Panc1 (cell line): Measurements from ENCODE around the gene DCAKD. TPM values are rescaled to one million over a fixed set of nuclear protein-coding genes. Genes with fewer than 3 reads are reported as not detected.

Source experiments
- ATAC-seq: fragments of 200-7000 bp; cut with Tn5 transposase; 2 replicates; pipeline ENCODE4 v1.9.1; 2020; ENCODE audit warnings: mild to moderate bottlenecking, moderate library complexity
- BruUV-seq: library from RNA; stranded (reverse); fragments of 400-500 nt; replicated peaks from 2 replicates; lab custom pipeline; 2021; lab: Mats Ljungman, UMichigan
- CTCF ChIA-PET: fragments of 300-600 bp; sonication (Branson Sonifier 250); formaldehyde crosslinking; loops from one replicate; lab custom pipeline; 2022; ENCODE audit warnings: antibody characterized with exemption; lab: Charles Lee
- POLR2A ChIA-PET: fragments of 300-600 bp; sonication (Branson Sonifier 250); formaldehyde crosslinking; loops from one replicate; lab custom pipeline; 2022; ENCODE audit warnings: antibody characterized with exemption; lab: Charles Lee
- DNase-seq: peaks from one replicate; pipeline ENCODE4 v3.0.0-alpha.2; 2010; ENCODE audit warnings: low read depth, low spot score
- H3K27ac ChIP-seq: 2 replicates; pipeline ENCODE4 v1.5.1; 2011; ENCODE audit warnings: mild to moderate bottlenecking, low read length, inconsistent platforms
- H3K27me3 ChIP-seq: fragments of 200-500 bp; sonication (Bioruptor generic); 2 replicates; pipeline ENCODE4 v1.6.0; 2014; ENCODE audit warnings: low read length, inconsistent platforms; ENCODE audit not compliant: control insufficient read depth, insufficient read depth
- H3K36me3 ChIP-seq: fragments of 200-500 bp; sonication (Bioruptor generic); 2 replicates; pipeline ENCODE4 v1.5.1; 2014; ENCODE audit warnings: inconsistent platforms, mild to moderate bottlenecking, low read length, moderate library complexity; ENCODE audit not compliant: control insufficient read depth, insufficient read depth
- H3K4me1 ChIP-seq: 2 replicates; pipeline ENCODE4 v1.5.1; 2011; ENCODE audit warnings: inconsistent platforms, mild to moderate bottlenecking, low read length, moderate library complexity; ENCODE audit not compliant: control insufficient read depth, insufficient read depth
- H3K4me3 ChIP-seq, 2 experiments: 2 replicates each; pipeline ENCODE4 v1.5.1; 2011 to 2012; ENCODE audit warnings: low read depth in 2 of 2, low read length in 2 of 2, mild to moderate bottlenecking in 2 of 2, inconsistent platforms in 1 of 2, moderate library complexity in 1 of 2
- H3K9me3 ChIP-seq: fragments of 200-500 bp; sonication (Bioruptor generic); 2 replicates; pipeline ENCODE4 v1.5.1; 2014; ENCODE audit warnings: low read depth, mild to moderate bottlenecking, inconsistent platforms, low read length, moderate library complexity; ENCODE audit not compliant: control insufficient read depth, insufficient read depth
- POLR2AphosphoS5 ChIP-seq: IDR thresholded peaks from 2 replicates; pipeline ENCODE4 v1.6.1; 2012; ENCODE audit warnings: mild to moderate bottlenecking, low read depth, low read length, moderate library complexity
- SIN3A ChIP-seq: IDR thresholded peaks from 2 replicates; pipeline ENCODE4 v1.6.1; 2012; ENCODE audit warnings: low read depth, mild to moderate bottlenecking, low read length, moderate library complexity, borderline replicate concordance; ENCODE audit not compliant: insufficient read depth
- TCF7L2 ChIP-seq: IDR thresholded peaks from 2 replicates; pipeline ENCODE4 v1.6.1; 2011; ENCODE audit warnings: mild to moderate bottlenecking, low read depth, low read length, inconsistent platforms
- in situ Hi-C: cut with HindIII; loops from 2 replicates; pipeline ENCODE4 v1.10.0; 2016; ENCODE audit warnings: low sequenced_read_pairs, low pct_unique_long_range_greater_than_20kb
- intact Hi-C: fragments of 100-400 bp; cut with micrococcal nuclease; formaldehyde crosslinking; loops from one replicate; pipeline ENCODE4 v1.10.0; 2022; ENCODE audit not compliant: unreplicated experiment
- total RNA-seq: library from RNA; stranded (reverse); gene quantifications from one replicate; pipeline ENCODE4 v1.2.1, GENCODE V29; 2021; ENCODE audit not compliant: unreplicated experiment
- TF ChIP-seq, protein P1 (sequence below): fragments of 450-650 bp; IDR thresholded peaks from 2 replicates; pipeline ENCODE4 v1.5.1; 2017; ENCODE audit warnings: mild to moderate bottlenecking
- TF ChIP-seq, protein P2 (sequence below), 2 experiments: IDR thresholded peaks; 2 replicates each; pipeline ENCODE4 v1.6.1; 2011 to 2012; ENCODE audit warnings: low read depth in 2 of 2, control low read depth in 1 of 2, low read length in 1 of 2, mild to moderate bottlenecking in 1 of 2, moderate library complexity in 1 of 2; ENCODE audit not compliant: insufficient read depth in 1 of 2

The DCAKD gene
- total RNA-seq, 1 experiment from 2014 or later, result 24.3 TPM

DNA sequence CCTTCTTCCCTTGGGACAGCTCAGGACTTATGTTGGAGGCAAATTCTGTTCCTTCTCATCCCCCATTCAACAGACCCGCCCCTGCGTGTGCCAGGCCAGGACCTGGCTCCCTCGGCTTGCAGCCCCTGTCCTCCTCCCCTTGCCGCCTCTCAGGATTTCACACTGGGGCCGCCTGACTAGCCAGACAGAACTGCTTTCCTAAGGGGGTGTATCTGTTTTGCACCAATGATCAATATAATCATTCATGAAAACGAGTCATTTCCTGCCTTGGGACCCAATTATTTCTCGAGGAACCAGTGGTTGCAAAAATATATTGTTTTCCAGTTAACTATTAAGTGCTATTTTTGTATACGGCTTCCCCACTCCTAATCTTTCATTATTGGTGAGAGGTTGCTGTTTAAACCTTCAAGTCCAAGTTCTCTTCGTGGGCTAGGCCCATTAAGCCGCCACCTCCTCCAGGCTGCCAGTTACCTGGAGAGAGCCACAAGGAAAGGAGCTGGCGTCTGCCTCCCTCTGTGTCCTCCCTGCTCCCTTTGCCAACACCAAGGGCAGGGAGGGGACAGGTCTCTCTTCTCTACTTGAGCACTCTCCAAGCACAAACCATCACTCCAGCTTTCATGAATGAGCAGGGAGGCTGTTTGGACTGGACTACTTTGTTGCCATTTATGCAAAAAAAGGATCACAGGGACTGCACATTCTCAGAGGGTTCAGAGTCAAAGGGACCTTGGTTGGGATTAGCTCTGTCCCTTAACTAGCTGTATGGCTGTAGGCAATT, 8.9 kb downstream of the DCAKD start:
- peaks cover 6% of the 10 kb centered on the region; the same call in 1 of the 2 replicates for H3K4me1 ChIP-seq
- in situ Hi-C loops (no loop called here), intact Hi-C loops (no loop called here)
- H3K36me3 ChIP-seq, result no peaks in the 10 kb centered on the region
- CTCF ChIA-PET, result interaction anchor here (0.7 kb wide), 2 partner anchors 130 to 1229 kb away, joined by 3 to 5 read pairs; no protein-coding TSS in a partner anchor
- no peak for ATAC-seq
- no peak for DNase-seq
- no peak overlapping the region for H3K27ac ChIP-seq
- POLR2A ChIA-PET, result interaction anchor here (0.6 kb wide), 2 partner anchors 95 to 125 kb away, joined by 3 to 11 read pairs; no protein-coding TSS in a partner anchor
- no peaks in the 10 kb centered on the region for H3K27me3 ChIP-seq
- TF ChIP-seq, protein P1, sequence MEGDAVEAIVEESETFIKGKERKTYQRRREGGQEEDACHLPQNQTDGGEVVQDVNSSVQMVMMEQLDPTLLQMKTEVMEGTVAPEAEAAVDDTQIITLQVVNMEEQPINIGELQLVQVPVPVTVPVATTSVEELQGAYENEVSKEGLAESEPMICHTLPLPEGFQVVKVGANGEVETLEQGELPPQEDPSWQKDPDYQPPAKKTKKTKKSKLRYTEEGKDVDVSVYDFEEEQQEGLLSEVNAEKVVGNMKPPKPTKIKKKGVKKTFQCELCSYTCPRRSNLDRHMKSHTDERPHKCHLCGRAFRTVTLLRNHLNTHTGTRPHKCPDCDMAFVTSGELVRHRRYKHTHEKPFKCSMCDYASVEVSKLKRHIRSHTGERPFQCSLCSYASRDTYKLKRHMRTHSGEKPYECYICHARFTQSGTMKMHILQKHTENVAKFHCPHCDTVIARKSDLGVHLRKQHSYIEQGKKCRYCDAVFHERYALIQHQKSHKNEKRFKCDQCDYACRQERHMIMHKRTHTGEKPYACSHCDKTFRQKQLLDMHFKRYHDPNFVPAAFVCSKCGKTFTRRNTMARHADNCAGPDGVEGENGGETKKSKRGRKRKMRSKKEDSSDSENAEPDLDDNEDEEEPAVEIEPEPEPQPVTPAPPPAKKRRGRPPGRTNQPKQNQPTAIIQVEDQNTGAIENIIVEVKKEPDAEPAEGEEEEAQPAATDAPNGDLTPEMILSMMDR, result no peak
- TF ChIP-seq SIN3A (no peak), TCF7L2 (no peak), POLR2AphosphoS5 (no peak)
- TF ChIP-seq, protein P2, sequence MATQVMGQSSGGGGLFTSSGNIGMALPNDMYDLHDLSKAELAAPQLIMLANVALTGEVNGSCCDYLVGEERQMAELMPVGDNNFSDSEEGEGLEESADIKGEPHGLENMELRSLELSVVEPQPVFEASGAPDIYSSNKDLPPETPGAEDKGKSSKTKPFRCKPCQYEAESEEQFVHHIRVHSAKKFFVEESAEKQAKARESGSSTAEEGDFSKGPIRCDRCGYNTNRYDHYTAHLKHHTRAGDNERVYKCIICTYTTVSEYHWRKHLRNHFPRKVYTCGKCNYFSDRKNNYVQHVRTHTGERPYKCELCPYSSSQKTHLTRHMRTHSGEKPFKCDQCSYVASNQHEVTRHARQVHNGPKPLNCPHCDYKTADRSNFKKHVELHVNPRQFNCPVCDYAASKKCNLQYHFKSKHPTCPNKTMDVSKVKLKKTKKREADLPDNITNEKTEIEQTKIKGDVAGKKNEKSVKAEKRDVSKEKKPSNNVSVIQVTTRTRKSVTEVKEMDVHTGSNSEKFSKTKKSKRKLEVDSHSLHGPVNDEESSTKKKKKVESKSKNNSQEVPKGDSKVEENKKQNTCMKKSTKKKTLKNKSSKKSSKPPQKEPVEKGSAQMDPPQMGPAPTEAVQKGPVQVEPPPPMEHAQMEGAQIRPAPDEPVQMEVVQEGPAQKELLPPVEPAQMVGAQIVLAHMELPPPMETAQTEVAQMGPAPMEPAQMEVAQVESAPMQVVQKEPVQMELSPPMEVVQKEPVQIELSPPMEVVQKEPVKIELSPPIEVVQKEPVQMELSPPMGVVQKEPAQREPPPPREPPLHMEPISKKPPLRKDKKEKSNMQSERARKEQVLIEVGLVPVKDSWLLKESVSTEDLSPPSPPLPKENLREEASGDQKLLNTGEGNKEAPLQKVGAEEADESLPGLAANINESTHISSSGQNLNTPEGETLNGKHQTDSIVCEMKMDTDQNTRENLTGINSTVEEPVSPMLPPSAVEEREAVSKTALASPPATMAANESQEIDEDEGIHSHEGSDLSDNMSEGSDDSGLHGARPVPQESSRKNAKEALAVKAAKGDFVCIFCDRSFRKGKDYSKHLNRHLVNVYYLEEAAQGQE (IDR thresholded peaks at IDR 0.05; ENCODE audit: insufficient read depth in 1 of 2, low read depth in 2 of 2, low read length in 1 of 2), result no peak
- BruUV-seq, result no TSS peak
- no peaks in the 10 kb centered on the region for H3K9me3 ChIP-seq
- no peak overlapping the region for H3K4me3 ChIP-seq

DNA sequence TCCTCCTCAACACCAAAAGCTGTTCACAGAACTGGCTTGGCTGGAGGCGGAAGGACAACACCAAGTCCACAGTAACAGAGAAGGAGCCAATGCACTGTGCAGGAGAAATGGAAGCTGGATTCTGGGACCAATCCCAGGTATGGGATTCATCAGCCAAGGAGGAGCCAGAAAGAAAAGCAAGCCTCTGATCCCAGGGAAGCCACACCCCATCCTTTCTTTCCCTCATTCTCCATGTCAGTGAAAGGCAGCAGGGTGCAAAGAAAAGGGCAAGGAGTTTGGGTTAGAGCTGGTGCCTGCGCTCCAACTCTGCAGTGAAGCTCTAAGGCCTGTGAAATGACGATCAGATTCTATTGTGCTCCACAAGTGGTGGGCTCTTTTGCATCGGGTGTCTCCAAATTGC, 11.0 kb downstream of the DCAKD start:
- TF ChIP-seq SIN3A, result no peak
- TF ChIP-seq, protein P2 (IDR thresholded peaks at IDR 0.05; ENCODE audit: insufficient read depth in 1 of 2, low read depth in 2 of 2, low read length in 1 of 2), result no peak
- TF ChIP-seq POLR2AphosphoS5, result no peak
- TF ChIP-seq TCF7L2, result no peak
- TF ChIP-seq, protein P1, result no peak
- Histone ChIP-seq H3K27me3 (no peaks in the 10 kb centered on the region), H3K9me3 (no peaks in the 10 kb centered on the region), H3K4me3 (no peak overlapping the region), H3K27ac (no peak overlapping the region), H3K4me1 (no peaks in the 10 kb centered on the region; the same call in 1 of the 2 replicates), H3K36me3 (no peaks in the 10 kb centered on the region)
- CTCF ChIA-PET, result no interaction called here
- in situ Hi-C loops, result no loop called here
- no peak for ATAC-seq
- BruUV-seq, result no TSS peak
- POLR2A ChIA-PET, result interaction anchor here (0.6 kb wide), 1 partner anchor 9 kb away, joined by 5 read pairs; no protein-coding TSS in a partner anchor
- intact Hi-C loops, result no loop called here
- no peak for DNase-seq
